Vagina (tissue), 2 donors: ENCODE results near the gene MLH3. TPM values are rescaled to one million over a fixed set of nuclear protein-coding genes. Genes with fewer than 3 reads are reported as not detected.
A peak's percentile ranks its signal among the peaks of the same experiment; 100 is the strongest.

ENCODE experiments used
- DNase-seq, 2 donors: peaks; one replicate each; pipeline ENCODE4 v3.0.0-alpha.2; 2017; ENCODE audit errors: extremely low spot score in 2 of 2
- H3K27ac ChIP-seq: fragments of 200-600 bp; sonication (generic); one replicate; pipeline ENCODE4 v1.5.1; 2019
- H3K27me3 ChIP-seq: fragments of 200-600 bp; sonication (generic); one replicate; pipeline ENCODE4 v1.5.1; 2019
- H3K36me3 ChIP-seq, 2 donors: fragments of 200-600 bp; sonication (generic); one replicate each; pipeline ENCODE4 v1.5.1; 2017 to 2019
- H3K4me1 ChIP-seq: fragments of 200-600 bp; sonication (generic); one replicate; pipeline ENCODE4 v1.5.1; 2019
- H3K4me3 ChIP-seq, 2 donors: fragments of 200-600 bp; sonication (generic); 1 replicate in 1 of 2; 2 replicates in 1 of 2; pipeline ENCODE4 v1.5.1; 2016 to 2019
- H3K9me3 ChIP-seq: fragments of 200-600 bp; sonication (generic); one replicate; pipeline ENCODE4 v1.5.1; 2019
- CTCF ChIP-seq, 3 experiments: fragments of 450-650 bp in 2 of 3; fragments of 200-600 bp in 1 of 3; sonication (generic) in 1 of 3; IDR thresholded peaks; one replicate each; pipeline ENCODE4 v1.5.1; 2017 to 2019; ENCODE audit warnings: antibody characterized with exemption in 3 of 3, mild to moderate bottlenecking in 2 of 3, moderate library complexity in 2 of 3
- POLR2A ChIP-seq, 2 donors: fragments of 450-650 bp; IDR thresholded peaks; one replicate each; pipeline ENCODE4 v1.6.1; 2017; ENCODE audit warnings: antibody characterized with exemption in 2 of 2, mild to moderate bottlenecking in 2 of 2, moderate library complexity in 2 of 2
- POLR2AphosphoS5 ChIP-seq, 2 donors: sonication (generic); formaldehyde crosslinking; IDR thresholded peaks; one replicate each; pipeline ENCODE4 v1.9.0; 2017; ENCODE audit warnings: antibody characterized with exemption in 2 of 2, mild to moderate bottlenecking in 2 of 2, low read depth in 1 of 2; ENCODE audit not compliant: insufficient read depth in 1 of 2
- intact Hi-C: fragments of 100-400 bp; cut with DNase I; formaldehyde crosslinking; loops from one replicate; pipeline ENCODE4 v1.15.1; 2023
- total RNA-seq: library from RNA; depleted of rRNA; stranded (reverse); fragments of >200 nt; gene quantifications from one replicate; pipeline ENCODE4 v1.2.3, GENCODE V29; 2016

Gene MLH3
- total RNA-seq, 1 donor from 2014 or later, result 32.9 TPM

- TF ChIP-seq CTCF (IDR thresholded peaks at IDR 0.05) (no peak), POLR2AphosphoS5 (IDR thresholded peaks at IDR 0.05; ENCODE audit: insufficient read depth in 1 of 2, low read depth in 1 of 2) (no peak), POLR2A (IDR thresholded peaks at IDR 0.05) (no peak)
- Histone ChIP-seq H3K27me3 (no peaks in the 10 kb centered on the region), H3K27ac (no peak overlapping the region), H3K36me3 (no peaks in the 10 kb centered on the region), H3K4me3 (no peak overlapping the region), H3K4me1 (peaks cover 11% of the 10 kb centered on the region), H3K9me3 (no peaks in the 10 kb centered on the region)
- DNase-seq, result no peak
- intact Hi-C loops, result no loop called here
Measured at GRCh38 chr14:74982661-74983060, 68.6 kb downstream of the MLH3 start.

DNA sequence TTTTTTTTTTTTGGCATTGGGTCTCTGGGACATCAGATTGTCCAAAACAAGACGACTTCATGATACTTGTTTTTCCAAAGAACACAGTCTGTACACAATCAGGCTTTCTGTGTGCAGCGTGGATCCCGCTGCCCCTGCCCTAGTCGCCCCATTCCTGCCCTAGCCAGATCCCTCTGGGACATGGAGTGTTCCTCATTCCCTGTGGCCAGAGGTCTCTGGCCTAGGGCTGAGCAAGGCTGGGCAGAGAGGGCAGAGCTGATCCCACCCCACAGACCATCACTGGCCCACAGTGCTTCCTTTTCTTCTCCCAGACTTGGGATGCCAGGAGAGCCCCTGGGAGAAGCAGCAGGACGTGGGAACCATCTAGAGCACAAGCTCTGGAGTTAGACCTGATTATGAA is 69.4 kb downstream of the MLH3 start:
- H3K4me1 ChIP-seq, result peaks cover 16% of the 10 kb centered on the region
- H3K27ac ChIP-seq, result no peak overlapping the region
- no peaks in the 10 kb centered on the region for H3K9me3 ChIP-seq
- no peak overlapping the region for H3K4me3 ChIP-seq
- no peaks in the 10 kb centered on the region for H3K27me3 ChIP-seq
- DNase-seq, result no peak
- H3K36me3 ChIP-seq, result no peaks in the 10 kb centered on the region
- TF ChIP-seq CTCF (IDR thresholded peaks at IDR 0.05), result no peak
- no peak for TF ChIP-seq POLR2A (IDR thresholded peaks at IDR 0.05)
- TF ChIP-seq POLR2AphosphoS5 (IDR thresholded peaks at IDR 0.05; ENCODE audit: insufficient read depth in 1 of 2, low read depth in 1 of 2), result no peak
- intact Hi-C loops, result no loop called here

GRCh38 chr14:74981462-74981782 is 69.8 kb downstream of the MLH3 start:
- no peak overlapping the region for H3K27ac ChIP-seq
- H3K4me1 ChIP-seq, result peaks cover 16% of the 10 kb centered on the region

GRCh38 chr14:74980731-74981461 is 70.4 kb downstream of the MLH3 start:
- TF ChIP-seq CTCF (IDR thresholded peaks at IDR 0.05) (no peak), POLR2A (IDR thresholded peaks at IDR 0.05) (no peak), POLR2AphosphoS5 (IDR thresholded peaks at IDR 0.05; ENCODE audit: insufficient read depth in 1 of 2, low read depth in 1 of 2) (no peak)
- Histone ChIP-seq H3K36me3 (no peaks in the 10 kb centered on the region), H3K4me3 (no peak overlapping the region), H3K4me1 (peaks cover 19% of the 10 kb centered on the region), H3K27me3 (no peaks in the 10 kb centered on the region), H3K9me3 (no peaks in the 10 kb centered on the region), H3K27ac (no peak overlapping the region)
- intact Hi-C loops, result no loop called here
- no peak for DNase-seq

More at GRCh38 chr14:74981462-74981782, 69.8 kb downstream of the MLH3 start:
- Histone ChIP-seq H3K36me3 (no peaks in the 10 kb centered on the region), H3K9me3 (no peaks in the 10 kb centered on the region), H3K27me3 (no peaks in the 10 kb centered on the region), H3K4me3 (no peak overlapping the region)
- TF ChIP-seq CTCF (IDR thresholded peaks at IDR 0.05), result no peak
- no peak for TF ChIP-seq POLR2AphosphoS5 (IDR thresholded peaks at IDR 0.05; ENCODE audit: insufficient read depth in 1 of 2, low read depth in 1 of 2)
- no peak for TF ChIP-seq POLR2A (IDR thresholded peaks at IDR 0.05)
- no peak for DNase-seq
- intact Hi-C loops, result no loop called here

DNA sequence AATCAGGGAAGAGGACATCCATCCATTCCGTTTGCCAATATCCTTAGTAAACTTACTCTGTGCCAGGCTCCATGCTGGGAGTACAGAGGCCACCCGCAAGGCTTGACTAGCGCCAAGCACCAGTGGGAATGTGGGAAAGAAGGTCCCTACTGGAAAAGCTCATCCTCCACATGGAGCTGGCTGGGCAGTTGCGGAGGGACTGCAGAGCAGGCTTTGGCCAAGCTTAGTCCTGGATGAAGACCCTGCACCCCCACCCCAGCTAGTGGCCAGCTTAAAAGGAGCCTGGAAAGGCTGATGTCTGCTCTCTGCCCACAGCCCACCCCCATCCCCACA is 70.9 kb downstream of the MLH3 start:
- no peak for TF ChIP-seq POLR2AphosphoS5 (IDR thresholded peaks at IDR 0.05; ENCODE audit: insufficient read depth in 1 of 2, low read depth in 1 of 2)
- no peak for TF ChIP-seq POLR2A (IDR thresholded peaks at IDR 0.05)
- no peak for TF ChIP-seq CTCF (IDR thresholded peaks at IDR 0.05)
- no peaks in the 10 kb centered on the region for H3K36me3 ChIP-seq
- no peak for DNase-seq
- H3K27me3 ChIP-seq, result no peaks in the 10 kb centered on the region
- peak overlapping the region; percentile 36 for H3K27ac ChIP-seq
- intact Hi-C loops, result no loop called here
- no peak overlapping the region for H3K4me3 ChIP-seq
- peaks cover 24% of the 10 kb centered on the region for H3K4me1 ChIP-seq
- H3K9me3 ChIP-seq, result no peaks in the 10 kb centered on the region
